CD1c-positive myeloid dendritic cell (primary cell): Measurements from ENCODE around the gene C3orf85.
A peak's percentile ranks its signal among the peaks of the same experiment; 100 is the strongest.
"Not testable (repeated sequence)": the region's sequence is repeated elsewhere in the genome, so short reads cannot be mapped to it uniquely, and the experiment has no call there.

Experiments
- DNase-seq: peaks from one replicate; pipeline ENCODE4 v3.0.0-alpha.2; 2016; ENCODE audit errors: extremely low spot score

C3orf85 gene, protein sequence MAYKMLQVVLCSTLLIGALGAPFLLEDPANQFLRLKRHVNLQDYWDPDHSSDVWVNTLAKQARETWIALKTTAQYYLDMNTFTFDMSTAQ

DNA sequence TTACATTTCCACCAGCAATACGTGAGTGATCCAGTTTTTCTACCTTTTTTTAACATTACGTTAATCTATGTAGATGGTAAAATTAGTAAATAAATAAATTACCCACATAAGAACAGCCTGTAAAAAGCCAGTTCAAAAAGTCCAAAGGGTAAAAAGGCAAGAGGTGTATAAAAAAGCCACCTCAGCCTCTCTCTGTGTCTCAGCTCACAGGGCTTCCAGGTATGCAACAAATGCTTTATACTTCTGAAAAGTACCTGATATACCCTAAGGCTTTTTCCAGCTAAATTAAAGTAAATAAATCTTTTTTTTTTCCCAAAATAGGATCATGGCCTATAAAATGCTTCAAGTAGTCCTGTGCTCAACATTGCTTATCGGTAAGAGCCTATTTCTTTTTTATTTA is at the start of gene C3orf85:
Gene C3orf85 (plus strand): TSS at position 197 of the 400 bp plus-strand sequence. CDS start 129 bp downstream, at position 326.
- no peak for DNase-seq

- DNase-seq, result no peak
Observed at GRCh38 chr3:109089265-109089664, 47.3 kb upstream of the C3orf85 start.

GRCh38 chr3:109091846-109092245 is 44.7 kb upstream of the C3orf85 start:
- no peak for DNase-seq

DNA sequence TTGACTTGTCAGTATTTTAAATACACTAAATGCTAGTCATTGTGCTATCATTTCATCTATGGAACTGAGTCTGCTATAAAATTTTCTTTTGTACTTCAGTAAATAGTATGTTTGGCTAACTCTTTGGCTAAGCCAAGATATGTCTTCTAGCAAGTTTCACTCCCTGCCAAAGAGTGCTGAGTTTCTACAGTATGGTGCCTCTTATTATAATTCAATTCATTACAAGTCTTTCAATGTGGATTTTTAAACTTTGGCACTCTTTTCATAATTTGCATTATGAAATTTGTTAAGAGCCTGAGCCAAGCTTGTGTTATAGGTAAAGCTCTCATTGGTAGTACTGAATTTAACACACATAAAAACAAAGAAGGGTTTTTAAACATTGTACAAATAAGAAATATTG is 43.0 kb upstream of the C3orf85 start:
- no peak for DNase-seq

- DNase-seq, result no peak
Observed at GRCh38 chr3:109095166-109095565, 41.4 kb upstream of the C3orf85 start.

DNA sequence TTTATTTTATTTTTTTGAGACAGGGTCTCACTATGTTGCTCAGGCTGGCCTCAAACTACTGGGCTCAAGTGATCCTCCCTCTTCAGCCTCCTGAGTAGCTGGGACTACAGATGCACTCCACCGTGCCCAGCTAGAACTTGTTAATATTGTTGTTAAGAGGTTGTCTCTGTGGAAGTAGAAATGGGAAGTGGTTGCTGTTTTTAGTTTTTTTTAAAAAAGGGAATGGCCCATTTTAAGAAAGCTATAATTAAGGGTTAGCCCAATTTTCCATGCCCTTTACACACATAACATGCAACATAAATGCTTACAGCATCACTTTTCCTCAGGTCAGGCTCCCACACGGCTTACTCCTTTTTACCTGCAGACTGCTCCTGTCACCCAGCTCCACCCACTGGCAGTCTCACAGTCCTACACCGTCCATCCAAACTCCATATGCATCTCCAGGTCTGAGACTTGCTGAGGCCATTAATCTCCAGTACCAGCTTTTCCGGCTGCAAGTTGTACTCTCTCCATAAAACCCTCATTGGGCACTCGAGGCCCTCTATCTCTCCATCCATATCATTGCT is 38.4 kb upstream of the C3orf85 start:
- no peak for DNase-seq

GRCh38 chr3:109109574-109109973 is 26.9 kb upstream of the C3orf85 start:
- no peak for DNase-seq

GRCh38 chr3:109112946-109113760 is 23.4 kb upstream of the C3orf85 start:
- DNase-seq, result no peak

GRCh38 chr3:109114746-109115145 is 21.8 kb upstream of the C3orf85 start:
- no peak for DNase-seq

GRCh38 chr3:109115451-109115850 is 21.1 kb upstream of the C3orf85 start:
- DNase-seq, result no peak

GRCh38 chr3:109116031-109116430 is 20.5 kb upstream of the C3orf85 start:
- no peak for DNase-seq

GRCh38 chr3:109117939-109118338 is 18.6 kb upstream of the C3orf85 start, which contains the start of gene MORC1:
Gene MORC1, minus strand, starts transcription at chr3:109118134. Its CDS starts 75 bp downstream, at chr3:109118059.
- DNase-seq, result no peak

DNA sequence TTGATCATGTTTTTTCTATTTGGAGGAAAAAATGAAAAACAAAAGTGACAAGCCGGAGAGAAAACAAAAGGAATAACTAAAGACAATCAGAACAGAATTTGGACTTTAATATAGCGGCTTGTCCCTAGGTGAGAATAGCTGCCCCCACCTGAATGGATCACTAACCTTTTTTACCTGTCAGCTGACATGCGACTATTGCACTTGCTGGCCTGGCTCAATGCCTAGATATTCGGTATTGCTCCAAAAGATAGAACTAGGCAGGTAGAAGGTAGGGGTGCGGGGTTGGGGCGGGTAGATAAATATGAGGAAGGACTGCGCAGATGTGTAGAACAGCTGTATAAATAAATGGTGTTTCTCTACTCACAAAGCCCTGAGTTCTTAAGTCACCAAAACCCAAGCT is 17.9 kb upstream of the C3orf85 start:
- DNase-seq, result no peak

- peak; percentile 54 for DNase-seq
Observed at GRCh38 chr3:109122690-109123089, 13.8 kb upstream of the C3orf85 start.

- DNase-seq, result no peak
Observed at GRCh38 chr3:109125902-109126301, 10.6 kb upstream of the C3orf85 start.

DNA sequence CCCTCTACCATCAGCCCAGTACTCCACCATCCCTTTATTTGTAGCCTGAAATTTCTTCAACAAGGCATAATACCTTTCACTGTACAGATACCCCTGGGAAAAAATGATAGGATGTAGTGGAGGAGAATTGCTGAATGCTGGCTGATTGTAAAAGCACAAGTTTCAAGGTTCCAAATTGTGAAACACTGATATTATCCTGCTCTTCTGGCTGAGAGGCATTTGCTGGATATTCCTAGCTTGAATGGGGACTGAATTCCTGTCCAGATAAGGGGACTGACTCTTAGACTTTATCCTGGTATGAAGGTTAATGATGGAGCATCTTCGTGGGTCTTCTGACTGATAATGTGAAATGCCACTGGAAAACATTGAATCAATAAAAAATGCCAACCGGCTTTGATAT is 9.0 kb upstream of the C3orf85 start:
- DNase-seq, result no peak

DNA sequence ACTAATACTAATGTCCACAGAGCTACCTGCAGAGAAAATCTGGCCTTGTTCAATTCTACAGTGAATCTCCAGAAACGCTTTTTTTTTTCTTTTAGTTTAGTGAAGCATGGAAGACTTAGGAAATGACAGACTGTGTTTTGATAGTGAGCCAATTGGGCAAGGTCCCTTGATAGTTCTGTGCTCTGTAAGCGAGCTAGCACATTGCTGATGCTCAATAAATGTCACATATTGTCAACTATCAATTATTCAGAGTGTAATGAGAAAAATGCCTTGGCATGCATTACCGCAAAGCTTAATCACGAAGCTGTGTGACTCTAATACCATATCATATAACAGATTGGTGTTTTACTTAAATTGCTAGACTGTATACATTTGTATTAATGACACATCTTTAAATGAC is 5.2 kb upstream of the C3orf85 start:
- DNase-seq, result no peak

DNA sequence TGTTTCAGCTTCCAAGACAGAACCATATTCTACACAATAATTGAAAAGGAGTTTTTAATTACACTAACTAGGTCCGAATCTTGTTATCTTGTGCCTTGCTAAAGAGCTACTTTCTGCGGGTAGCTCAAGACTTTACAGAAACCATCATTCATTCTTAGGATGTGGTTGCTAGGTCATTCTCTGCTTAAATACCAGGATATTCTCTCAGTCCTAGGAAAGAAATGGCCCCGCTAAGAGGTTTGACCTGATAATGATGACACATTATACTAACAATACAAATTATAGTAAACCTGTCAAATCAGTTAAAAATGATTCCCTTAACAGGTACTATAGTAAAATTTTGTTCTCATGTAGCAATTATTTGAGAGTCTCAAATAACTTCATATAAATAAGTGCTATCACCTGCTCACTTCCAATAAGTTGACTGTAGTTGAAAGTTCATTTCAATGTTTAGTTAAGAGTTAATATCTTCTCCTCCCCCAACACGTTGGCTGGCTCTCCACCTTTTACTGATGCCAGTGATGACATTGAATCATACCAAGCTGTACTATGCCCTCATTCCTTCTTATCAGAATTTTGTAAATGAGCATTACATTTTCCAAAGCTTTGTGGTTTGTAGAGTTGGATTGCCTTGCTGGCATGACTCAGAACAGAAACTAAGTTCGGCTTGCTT is 3.6 kb upstream of the C3orf85 start:
- DNase-seq, result no peak

GRCh38 chr3:109133474-109133816 is 3.1 kb upstream of the C3orf85 start:
- not testable (repeated sequence) for DNase-seq

GRCh38 chr3:109137761-109138160 is 1.2 kb downstream of the C3orf85 start:
- no peak for DNase-seq

- DNase-seq, result no peak
Observed at GRCh38 chr3:109140318-109140717, 3.8 kb downstream of the C3orf85 start.

- no peak for DNase-seq
Observed at GRCh38 chr3:109143646-109144045, 7.1 kb downstream of the C3orf85 start.

- DNase-seq, result no peak
Observed at GRCh38 chr3:109149078-109149477, 12.6 kb downstream of the C3orf85 start.
